Smooth muscle cell (in vitro differentiated cells): ENCODE data around the gene ECI1. TPM values are rescaled to one million over a fixed set of nuclear protein-coding genes. Genes with fewer than 3 reads are reported as not detected.

Experiments
- DNase-seq: peaks from one replicate; lab custom pipeline; 2025; ENCODE audit not compliant: unreplicated experiment; lab: John Stamatoyannopoulos, UW
- H2AFZ ChIP-seq: fragments of 200-600 bp; sonication (generic); 2 replicates; pipeline ENCODE4 v1.6.0; 2016; ENCODE audit warnings: antibody characterized with exemption, low read depth, mild to moderate bottlenecking
- H3F3A ChIP-seq: fragments of 200-600 bp; sonication (generic); 2 replicates; pipeline ENCODE4 v1.6.0; 2017; ENCODE audit warnings: antibody characterized with exemption, low read depth
- H3K27ac ChIP-seq: fragments of 200-600 bp; sonication (generic); 2 replicates; pipeline ENCODE4 v1.5.1; 2016; ENCODE audit warnings: low read depth, mild to moderate bottlenecking
- H3K27me3 ChIP-seq: fragments of 200-600 bp; sonication (generic); 2 replicates; pipeline ENCODE4 v1.6.1; 2016; ENCODE audit warnings: low read depth, mild to moderate bottlenecking
- H3K36me3 ChIP-seq: fragments of 200-600 bp; sonication (generic); 2 replicates; pipeline ENCODE4 v1.5.1; 2016; ENCODE audit warnings: low read depth
- H3K4me1 ChIP-seq: fragments of 200-600 bp; sonication (generic); 2 replicates; pipeline ENCODE4 v1.5.1; 2016; ENCODE audit warnings: low read depth
- H3K4me2 ChIP-seq: fragments of 200-600 bp; sonication (generic); 2 replicates; pipeline ENCODE4 v1.6.0; 2016; ENCODE audit warnings: mild to moderate bottlenecking
- H3K4me3 ChIP-seq: fragments of 200-600 bp; sonication (generic); 2 replicates; pipeline ENCODE4 v1.5.1; 2016; ENCODE audit warnings: mild to moderate bottlenecking
- H3K79me2 ChIP-seq: fragments of 200-600 bp; sonication (generic); 2 replicates; pipeline ENCODE4 v1.6.0; 2016; ENCODE audit warnings: low read depth, mild to moderate bottlenecking
- H3K9ac ChIP-seq: fragments of 200-600 bp; sonication (generic); 2 replicates; pipeline ENCODE4 v1.6.0; 2016; ENCODE audit warnings: low read depth
- H3K9me3 ChIP-seq: fragments of 200-600 bp; sonication (generic); replicated peaks from 2 replicates; pipeline ENCODE4 v1.5.1; 2016; ENCODE audit warnings: low read depth
- H4K20me1 ChIP-seq: fragments of 200-600 bp; sonication (generic); 2 replicates; pipeline ENCODE4 v1.6.0; 2016; ENCODE audit warnings: low read depth
- WGBS: methylation state at CpG from one replicate; pipeline ENCODE4 v1.1.7; 2016; ENCODE audit warnings: low lambda C conversion rate; 5-methylcytosine and 5-hydroxymethylcytosine counted together
- polyA plus RNA-seq: library from polyadenylated mRNA; unstranded; fragments of >200 nt; fragmentation: Nextera tagmentation; extraction: Ambion mirVana; gene quantifications from 2 replicates; pipeline ENCODE4 v1.2.1, GENCODE V29; 2016
- total RNA-seq: library from RNA; depleted of rRNA; stranded (reverse); fragments of >200 nt; gene quantifications from 2 replicates; pipeline ENCODE4 v1.2.3, GENCODE V29; 2014
- TF ChIP-seq, protein P1 (sequence below): fragments of 200-600 bp; sonication (generic); IDR thresholded peaks from 2 replicates; pipeline ENCODE4 v1.5.1; 2017; ENCODE audit warnings: borderline replicate concordance, mild to moderate bottlenecking, antibody characterized with exemption; ENCODE audit not compliant: insufficient read depth, poor library complexity, severe bottlenecking

ECI1 gene
- total and polyA plus RNA-seq, 2 experiments from 2014 or later = 45.7 to 86.9 TPM

DNA sequence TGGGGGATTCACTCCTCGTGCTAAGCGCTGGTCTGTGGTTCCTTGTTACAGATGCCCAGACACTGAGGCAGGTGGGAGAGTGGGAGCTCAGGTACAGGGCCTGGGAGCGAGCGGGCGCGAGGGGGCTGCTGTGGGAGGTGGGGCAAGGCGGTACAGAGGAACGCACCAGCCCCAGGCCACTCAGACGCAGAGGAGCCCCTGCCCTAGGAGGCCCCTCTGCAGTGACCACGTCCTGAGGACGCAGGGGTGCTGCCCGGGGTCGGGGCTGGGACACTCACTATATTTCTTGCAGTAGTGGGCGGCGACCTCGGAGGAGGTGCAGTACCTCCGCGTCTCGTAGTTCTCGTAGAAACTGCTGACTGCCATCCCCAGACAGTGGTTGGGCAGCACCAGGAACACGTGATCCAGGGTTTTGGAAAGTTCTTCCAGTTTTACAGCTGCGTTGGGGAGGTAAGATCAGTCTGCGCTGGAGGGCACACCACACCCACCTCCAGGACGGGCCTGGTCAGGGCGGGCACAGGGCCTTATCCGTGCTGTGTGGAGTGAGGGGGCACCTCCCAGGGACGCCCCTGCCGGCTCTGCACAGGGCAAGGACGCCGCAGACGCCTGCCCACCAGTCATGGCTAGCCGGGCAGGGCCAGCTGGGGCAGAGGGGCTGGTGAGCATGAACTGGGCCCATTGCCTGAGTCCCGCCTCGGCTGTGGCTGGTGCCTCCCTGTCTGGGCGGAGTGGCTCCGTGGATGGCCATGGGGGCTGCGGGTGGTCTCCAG lies 32.8 kb upstream of the ECI1 start:
- no peaks in the 10 kb centered on the region for H4K20me1 ChIP-seq
- H3K36me3 ChIP-seq = no peaks in the 10 kb centered on the region
- H3K4me2 ChIP-seq = no peak overlapping the region
- H3F3A ChIP-seq = no peaks in the 10 kb centered on the region
- DNase-seq = no peak
- H3K4me3 ChIP-seq = no peak overlapping the region
- no peaks in the 10 kb centered on the region for H3K4me1 ChIP-seq
- H3K27me3 ChIP-seq = peaks cover 2% of the 10 kb centered on the region
- WGBS = 93% methylated on average over 26 of the region's 37 CpGs
- H3K79me2 ChIP-seq = no peaks in the 10 kb centered on the region
- no peak overlapping the region for H3K9ac ChIP-seq
- H2AFZ ChIP-seq = no peak overlapping the region
- H3K9me3 ChIP-seq = no peaks in the 10 kb centered on the region
- TF ChIP-seq, protein P1, sequence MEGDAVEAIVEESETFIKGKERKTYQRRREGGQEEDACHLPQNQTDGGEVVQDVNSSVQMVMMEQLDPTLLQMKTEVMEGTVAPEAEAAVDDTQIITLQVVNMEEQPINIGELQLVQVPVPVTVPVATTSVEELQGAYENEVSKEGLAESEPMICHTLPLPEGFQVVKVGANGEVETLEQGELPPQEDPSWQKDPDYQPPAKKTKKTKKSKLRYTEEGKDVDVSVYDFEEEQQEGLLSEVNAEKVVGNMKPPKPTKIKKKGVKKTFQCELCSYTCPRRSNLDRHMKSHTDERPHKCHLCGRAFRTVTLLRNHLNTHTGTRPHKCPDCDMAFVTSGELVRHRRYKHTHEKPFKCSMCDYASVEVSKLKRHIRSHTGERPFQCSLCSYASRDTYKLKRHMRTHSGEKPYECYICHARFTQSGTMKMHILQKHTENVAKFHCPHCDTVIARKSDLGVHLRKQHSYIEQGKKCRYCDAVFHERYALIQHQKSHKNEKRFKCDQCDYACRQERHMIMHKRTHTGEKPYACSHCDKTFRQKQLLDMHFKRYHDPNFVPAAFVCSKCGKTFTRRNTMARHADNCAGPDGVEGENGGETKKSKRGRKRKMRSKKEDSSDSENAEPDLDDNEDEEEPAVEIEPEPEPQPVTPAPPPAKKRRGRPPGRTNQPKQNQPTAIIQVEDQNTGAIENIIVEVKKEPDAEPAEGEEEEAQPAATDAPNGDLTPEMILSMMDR = no peak
- no peak overlapping the region for H3K27ac ChIP-seq

DNA sequence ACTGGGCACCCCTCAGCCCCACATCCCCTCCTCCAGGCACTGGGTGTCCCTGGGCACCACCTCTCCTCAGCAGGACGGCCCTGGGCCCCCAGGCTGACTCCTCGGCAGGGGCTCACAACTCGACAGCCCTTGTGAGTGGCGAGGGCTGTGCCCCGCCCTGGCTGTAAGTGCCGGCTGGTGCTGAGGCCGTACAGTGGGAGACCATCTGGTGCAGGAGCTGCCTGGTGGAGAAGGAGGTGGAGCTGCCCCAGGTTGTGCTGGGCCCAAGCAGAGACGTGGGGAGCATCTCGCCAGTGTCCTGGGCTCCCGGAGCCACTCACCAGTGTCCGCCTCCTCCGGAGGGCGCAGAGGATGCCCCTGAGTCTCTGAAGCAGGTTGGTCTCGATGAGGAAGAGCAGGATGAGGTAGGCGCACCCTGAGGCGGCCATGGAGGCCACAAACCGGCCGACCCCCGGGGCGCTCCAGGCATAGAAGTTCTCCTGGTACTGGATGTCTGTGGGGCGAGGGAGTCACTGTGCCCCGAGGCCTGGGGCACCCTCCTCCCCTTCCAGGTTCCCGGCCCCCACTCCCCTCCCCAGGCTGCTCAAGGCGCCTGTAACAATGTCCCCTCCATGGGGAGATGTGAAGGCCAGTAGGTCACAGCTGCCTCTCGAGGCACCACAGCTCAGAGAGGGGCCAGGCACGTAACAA lies 31.6 kb upstream of the ECI1 start:
- DNase-seq = no peak
- Histone ChIP-seq H3K79me2 (no peaks in the 10 kb centered on the region), H3K27me3 (peaks cover 2% of the 10 kb centered on the region), H3K4me1 (no peaks in the 10 kb centered on the region), H3K4me3 (no peak overlapping the region), H3K27ac (no peak overlapping the region), H3K36me3 (no peaks in the 10 kb centered on the region), H3K9ac (no peak overlapping the region), H3K4me2 (no peak overlapping the region), H2AFZ (no peak overlapping the region), H3F3A (no peaks in the 10 kb centered on the region), H4K20me1 (no peaks in the 10 kb centered on the region), H3K9me3 (no peaks in the 10 kb centered on the region)
- TF ChIP-seq, protein P1 = no peak
- 90% methylated on average over 24 of the region's 26 CpGs for WGBS

GRCh38 chr16:2282262-2282661 lies 30.9 kb upstream of the ECI1 start:
- no peak for DNase-seq
- Histone ChIP-seq H3K79me2 (no peaks in the 10 kb centered on the region), H4K20me1 (no peaks in the 10 kb centered on the region), H3K9ac (no peak overlapping the region), H3F3A (no peaks in the 10 kb centered on the region), H2AFZ (no peak overlapping the region), H3K4me3 (no peak overlapping the region), H3K36me3 (no peaks in the 10 kb centered on the region), H3K27me3 (peaks cover 2% of the 10 kb centered on the region), H3K9me3 (no peaks in the 10 kb centered on the region), H3K4me2 (no peak overlapping the region), H3K4me1 (no peaks in the 10 kb centered on the region), H3K27ac (no peak overlapping the region)
- WGBS = 86% methylated on average over 5 of the region's 5 CpGs
- TF ChIP-seq, protein P1 = no peak
